Measurements from ENCODE around the gene RSPH1. TPM values are rescaled to one million over a fixed set of nuclear protein-coding genes. Genes with fewer than 3 reads are reported as not detected.

The RSPH1 gene
- total RNA-seq, 4 donors from 2014 or later, result 0.50 to 0.78 (median 0.57) TPM; not detected in 1

DNA sequence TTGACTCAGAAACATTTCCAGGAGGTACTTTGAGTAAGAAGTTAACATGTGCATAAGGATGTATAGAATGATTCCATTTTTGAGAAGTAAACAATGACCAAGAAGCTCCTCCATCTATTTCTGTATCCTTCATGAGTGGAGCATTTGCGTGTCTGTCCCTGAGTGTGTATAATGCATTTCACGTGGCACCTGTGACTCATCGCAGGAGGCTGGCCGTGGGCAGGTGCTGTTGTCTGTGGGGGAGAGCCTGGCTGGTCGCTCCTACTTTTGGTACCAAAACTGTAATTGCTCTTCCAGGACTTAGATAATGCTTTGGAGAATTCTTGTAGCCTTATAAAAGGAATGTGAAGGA lies 34.1 kb upstream of the RSPH1 start:
- H3K4me1 ChIP-seq, result peaks cover 26 to 38% (median 35%) of the 10 kb centered on the region in 4 donors
- intact Hi-C loops (cut with DNase I), result no loop called here
- no peak for DNase-seq (ENCODE audit: extremely low spot score)
- H3K9me3 ChIP-seq, result no peaks in the 10 kb centered on the region
- peaks cover 0 to 11% (median 9%) of the 10 kb centered on the region in 4 donors for H3K36me3 ChIP-seq
- no peak overlapping the region for H3K27ac ChIP-seq (replicated peaks in 1 of 4)
- WGBS, result 89% methylated on average over 5 of the region's 5 CpGs
- TF ChIP-seq EP300 (IDR thresholded peaks at IDR 0.05) (no peak), CTCF (IDR thresholded peaks at IDR 0.05) (no peak), POLR2AphosphoS5 (IDR thresholded peaks at IDR 0.05) (no peak), POLR2A (IDR thresholded peaks at IDR 0.05; ENCODE audit: low read depth) (no peak)
- H3K4me3 ChIP-seq, result no peak overlapping the region
- no peaks in the 10 kb centered on the region for H3K27me3 ChIP-seq

GRCh38 chr21:42527489-42528158 lies 31.6 kb upstream of the RSPH1 start:
- Histone ChIP-seq H3K9me3 (no peaks in the 10 kb centered on the region), H3K36me3 (peaks cover 0 to 4% (median 1%) of the 10 kb centered on the region in 4 donors), H3K4me1 (peaks cover 32 to 42% (median 41%) of the 10 kb centered on the region in 4 donors), H3K27me3 (no peaks in the 10 kb centered on the region), H3K27ac (replicated peaks in 1 of 4) (peak overlapping the region; percentile 16 to 59 (median 26)), H3K4me3 (peak overlapping the region in 2 of 4 donors; percentile 14 to 20)
- no peak for TF ChIP-seq POLR2AphosphoS5 (IDR thresholded peaks at IDR 0.05)
- TF ChIP-seq EP300 (IDR thresholded peaks at IDR 0.05), result no peak
- no peak for TF ChIP-seq CTCF (IDR thresholded peaks at IDR 0.05)
- TF ChIP-seq POLR2A (IDR thresholded peaks at IDR 0.05; ENCODE audit: low read depth), result no peak
- intact Hi-C loops (cut with DNase I), result no loop called here
- 73% methylated on average over 13 of the region's 13 CpGs for WGBS
- no peak for DNase-seq (ENCODE audit: extremely low spot score)

- WGBS, result 92% methylated on average over 8 of the region's 8 CpGs
- Histone ChIP-seq H3K36me3 (peaks cover 0 to 9% (median 4%) of the 10 kb centered on the region in 4 donors), H3K4me1 (peaks cover 28 to 39% (median 37%) of the 10 kb centered on the region in 4 donors), H3K27me3 (no peaks in the 10 kb centered on the region), H3K9me3 (no peaks in the 10 kb centered on the region), H3K27ac (replicated peaks in 1 of 4) (peak overlapping the region in 1 of 4 donors; percentile 59), H3K4me3 (no peak overlapping the region)
- TF ChIP-seq CTCF (IDR thresholded peaks at IDR 0.05) (no peak), POLR2AphosphoS5 (IDR thresholded peaks at IDR 0.05) (no peak), POLR2A (IDR thresholded peaks at IDR 0.05; ENCODE audit: low read depth) (no peak), EP300 (IDR thresholded peaks at IDR 0.05) (no peak)
- intact Hi-C loops (cut with DNase I), result no loop called here
- DNase-seq (ENCODE audit: extremely low spot score), result no peak
These were observed 31.1 kb upstream of the RSPH1 start for GRCh38 chr21:42527127-42527488.

- no peaks in the 10 kb centered on the region for H3K9me3 ChIP-seq
- intact Hi-C loops (cut with DNase I), result no loop called here
- H3K27ac ChIP-seq (replicated peaks in 1 of 4), result peak overlapping the region in 3 of 4 donors; percentile 80 to 82 (median 82)
- TF ChIP-seq POLR2AphosphoS5 (IDR thresholded peaks at IDR 0.05) (no peak), POLR2A (IDR thresholded peaks at IDR 0.05; ENCODE audit: low read depth) (no peak), CTCF (IDR thresholded peaks at IDR 0.05) (no peak), EP300 (IDR thresholded peaks at IDR 0.05) (no peak)
- peaks cover 0 to 15% (median 9%) of the 10 kb centered on the region in 4 donors for H3K36me3 ChIP-seq
- 70% methylated on average over 8 of the region's 9 CpGs for WGBS
- no peak overlapping the region for H3K4me3 ChIP-seq
- H3K27me3 ChIP-seq, result no peaks in the 10 kb centered on the region
- DNase-seq (ENCODE audit: extremely low spot score), result no peak
- H3K4me1 ChIP-seq, result peaks cover 28 to 39% (median 37%) of the 10 kb centered on the region in 4 donors
These were observed 30.3 kb upstream of the RSPH1 start for GRCh38 chr21:42526379-42526727.
